ENCODE results near the gene MYEOV. TPM values are rescaled to one million over a fixed set of nuclear protein-coding genes. Genes with fewer than 3 reads are reported as not detected.

MYEOV gene
- total RNA-seq, 2 experiments from 2014 or later, result not detected

DNA sequence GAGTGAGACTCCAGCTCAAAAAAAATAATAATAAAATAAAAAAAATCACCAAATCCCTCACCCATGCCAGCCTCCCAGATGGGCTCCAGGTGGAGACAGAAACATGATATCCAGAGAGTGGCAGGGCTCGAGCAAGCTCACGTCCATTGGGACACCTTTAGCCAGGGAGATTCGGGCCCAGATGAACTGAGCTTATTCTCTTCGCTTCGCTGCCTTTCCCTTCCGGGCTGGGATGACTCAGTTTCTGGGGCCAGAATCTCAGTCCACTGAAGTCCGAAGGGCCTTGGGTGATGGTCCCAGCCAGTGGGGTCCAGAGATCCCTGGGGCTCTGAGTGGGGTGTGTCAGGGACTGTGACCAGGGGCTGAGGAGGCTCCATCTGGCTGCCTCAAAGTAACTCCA is 23.0 kb upstream of the MYEOV start:
- DNase-seq (no peak), ATAC-seq (no peak)
- Mint-ChIP-seq H3K27ac (no peak overlapping the region), H3K4me3 (no peak overlapping the region), H3K9me3 (ENCODE audit: low read depth) (no peaks in the 10 kb centered on the region), H3K4me1 (no peaks in the 10 kb centered on the region), H3K27me3 (no peaks in the 10 kb centered on the region), H3K36me3 (no peaks in the 10 kb centered on the region)
- CTCF ChIA-PET, result no interaction called here

DNA sequence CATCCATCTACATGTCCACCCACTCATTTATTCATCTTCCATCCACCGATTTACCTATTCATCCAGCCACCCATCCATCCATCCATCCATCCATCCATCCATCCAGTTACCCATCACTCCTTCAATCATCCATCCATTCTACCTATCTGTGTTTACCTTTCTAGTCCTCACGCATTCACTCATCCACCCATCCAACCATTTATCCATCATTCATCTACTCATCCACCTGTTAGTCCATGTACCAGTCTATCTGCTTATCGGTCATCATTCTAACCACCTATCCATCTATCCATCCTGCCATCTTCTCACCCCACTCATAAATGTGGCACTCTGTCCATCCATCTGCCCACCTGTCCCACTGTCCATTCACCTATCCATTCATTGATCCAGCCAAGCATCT is 21.9 kb upstream of the MYEOV start:
- no peaks in the 10 kb centered on the region for H3K9me3 Mint-ChIP-seq (ENCODE audit: low read depth)
- no peaks in the 10 kb centered on the region for H3K27me3 Mint-ChIP-seq
- no peaks in the 10 kb centered on the region for H3K36me3 Mint-ChIP-seq
- ATAC-seq (no peak), DNase-seq (no peak)
- no peak overlapping the region for H3K4me3 Mint-ChIP-seq
- no peak overlapping the region for H3K27ac Mint-ChIP-seq
- CTCF ChIA-PET, result no interaction called here
- H3K4me1 Mint-ChIP-seq, result no peaks in the 10 kb centered on the region

- Mint-ChIP-seq H3K27me3 (no peaks in the 10 kb centered on the region), H3K9me3 (ENCODE audit: low read depth) (no peaks in the 10 kb centered on the region), H3K4me3 (no peak overlapping the region), H3K36me3 (no peaks in the 10 kb centered on the region), H3K4me1 (no peaks in the 10 kb centered on the region), H3K27ac (no peak overlapping the region)
- ATAC-seq (no peak), DNase-seq (no peak)
- CTCF ChIA-PET, result no interaction called here
These were observed 21.0 kb upstream of the MYEOV start for GRCh38 chr11:69272831-69273485.

DNA sequence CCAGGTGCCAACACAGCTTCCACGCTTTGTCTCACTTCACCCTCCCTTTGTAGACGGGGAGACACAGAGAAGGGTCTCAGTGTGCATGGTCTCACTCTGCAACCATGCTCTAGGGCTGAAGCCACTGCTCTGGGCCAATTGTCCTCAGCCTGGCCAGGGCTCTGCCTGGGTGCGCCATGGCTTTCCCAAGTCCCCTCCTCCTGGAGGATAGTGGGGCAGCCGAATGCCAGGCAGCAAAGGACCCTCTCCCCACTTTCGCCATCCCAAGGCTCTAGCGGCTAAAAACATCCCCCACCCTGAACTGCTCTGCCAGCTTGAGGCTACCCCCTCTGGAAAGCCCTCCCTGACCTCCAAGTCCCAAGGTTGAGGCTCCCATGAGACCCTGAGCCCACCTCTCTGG is 20.4 kb upstream of the MYEOV start:
- ATAC-seq (no peak), DNase-seq (no peak)
- H3K9me3 Mint-ChIP-seq (ENCODE audit: low read depth), result no peaks in the 10 kb centered on the region
- no peaks in the 10 kb centered on the region for H3K27me3 Mint-ChIP-seq
- H3K4me1 Mint-ChIP-seq, result no peaks in the 10 kb centered on the region
- no peak overlapping the region for H3K4me3 Mint-ChIP-seq
- no peak overlapping the region for H3K27ac Mint-ChIP-seq
- no peaks in the 10 kb centered on the region for H3K36me3 Mint-ChIP-seq
- CTCF ChIA-PET, result interaction anchor here (1.0 kb wide), 1 partner anchor 19 kb away, joined by 3 read pairs; no protein-coding TSS in a partner anchor

GRCh38 chr11:69274531-69275016 is 19.4 kb upstream of the MYEOV start:
- no peaks in the 10 kb centered on the region for H3K36me3 Mint-ChIP-seq
- CTCF ChIA-PET, result interaction anchor here (1.0 kb wide), 1 partner anchor 18 kb away, joined by 3 read pairs; no protein-coding TSS in a partner anchor

GRCh38 chr11:69275178-69275577 is 18.8 kb upstream of the MYEOV start:
- DNase-seq, result no peak
- CTCF ChIA-PET, result no interaction called here
- Mint-ChIP-seq H3K4me3 (no peak overlapping the region), H3K27me3 (no peaks in the 10 kb centered on the region), H3K4me1 (no peaks in the 10 kb centered on the region), H3K36me3 (no peaks in the 10 kb centered on the region), H3K9me3 (ENCODE audit: low read depth) (no peaks in the 10 kb centered on the region), H3K27ac (no peak overlapping the region)
- ATAC-seq, result no peak

More at GRCh38 chr11:69274531-69275016, 19.4 kb upstream of the MYEOV start:
- Mint-ChIP-seq H3K27ac (no peak overlapping the region), H3K9me3 (ENCODE audit: low read depth) (no peaks in the 10 kb centered on the region), H3K4me3 (no peak overlapping the region), H3K27me3 (no peaks in the 10 kb centered on the region), H3K4me1 (no peaks in the 10 kb centered on the region)
- no peak for ATAC-seq
- no peak for DNase-seq

DNA sequence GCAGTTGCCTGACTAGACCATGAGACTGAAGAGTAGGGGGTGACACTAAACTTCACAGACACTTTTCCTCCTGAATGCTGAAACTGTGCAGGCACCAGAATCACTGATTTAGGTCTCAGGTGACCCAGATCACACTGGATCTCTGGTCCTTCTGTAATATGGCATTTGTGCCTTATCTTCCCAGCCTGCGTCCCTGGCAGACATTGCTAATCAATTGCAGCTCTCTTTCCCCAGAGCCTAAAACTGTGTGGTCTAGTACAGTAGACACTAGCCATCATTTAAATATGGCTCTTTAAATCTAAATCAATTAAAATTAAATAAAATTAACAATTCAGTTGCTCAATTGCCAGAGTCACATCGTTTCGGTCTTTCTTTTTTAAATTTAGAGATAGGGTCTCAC is 17.8 kb upstream of the MYEOV start:
- DNase-seq (no peak), ATAC-seq (no peak)
- no peaks in the 10 kb centered on the region for H3K27me3 Mint-ChIP-seq
- no peak overlapping the region for H3K27ac Mint-ChIP-seq
- H3K4me3 Mint-ChIP-seq, result no peak overlapping the region
- no peaks in the 10 kb centered on the region for H3K36me3 Mint-ChIP-seq
- CTCF ChIA-PET, result interaction anchor here (1.4 kb wide), 1 partner anchor 17 kb away, joined by 3 read pairs; no protein-coding TSS in a partner anchor
- no peaks in the 10 kb centered on the region for H3K4me1 Mint-ChIP-seq
- H3K9me3 Mint-ChIP-seq (ENCODE audit: low read depth), result no peaks in the 10 kb centered on the region

DNA sequence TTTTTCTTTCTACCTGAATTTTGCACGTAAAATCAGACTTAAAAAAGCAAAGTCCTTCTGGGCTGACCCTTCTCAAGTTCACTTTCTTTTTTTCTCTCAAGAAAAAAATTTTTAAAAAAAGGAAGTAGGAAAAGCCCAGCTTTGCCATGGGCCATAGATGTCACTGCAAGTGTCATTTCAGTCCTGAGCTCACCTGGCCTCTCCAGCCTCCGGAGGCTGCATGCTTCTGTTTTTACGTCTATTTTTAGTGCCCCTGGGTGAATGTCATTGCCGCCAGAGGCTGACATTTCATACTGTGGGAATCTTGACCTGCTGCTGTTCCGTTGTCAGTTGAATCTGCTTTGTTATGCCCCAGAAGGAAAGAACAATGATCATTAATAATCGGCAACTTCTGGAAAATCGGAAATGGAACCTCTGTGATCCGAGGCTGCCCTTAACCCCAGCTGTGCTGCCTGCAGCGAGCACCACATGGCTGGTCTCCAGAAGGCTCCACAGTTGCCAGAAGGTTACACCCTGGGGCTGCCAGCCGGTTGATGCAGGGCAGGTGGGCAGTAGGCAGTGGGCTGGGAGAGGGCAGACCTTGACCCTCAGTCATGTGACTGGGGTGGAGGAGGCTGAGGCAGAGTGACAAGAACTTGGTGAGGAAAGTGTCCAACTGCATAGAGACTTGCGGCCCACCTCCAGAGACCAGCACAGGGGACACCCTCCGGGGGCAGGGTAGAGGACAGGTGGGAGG is 16.7 kb upstream of the MYEOV start:
- CTCF ChIA-PET, result interaction anchor here (1.4 kb wide), 1 partner anchor 16 kb away, joined by 3 read pairs; no protein-coding TSS in a partner anchor
- no peaks in the 10 kb centered on the region for H3K36me3 Mint-ChIP-seq

GRCh38 chr11:69278091-69278867 is 15.7 kb upstream of the MYEOV start:
- H3K4me1 Mint-ChIP-seq, result no peaks in the 10 kb centered on the region
- H3K27ac Mint-ChIP-seq, result no peak overlapping the region
- no peaks in the 10 kb centered on the region for H3K9me3 Mint-ChIP-seq (ENCODE audit: low read depth)
- DNase-seq, result no peak
- no peak overlapping the region for H3K4me3 Mint-ChIP-seq
- H3K36me3 Mint-ChIP-seq, result no peaks in the 10 kb centered on the region
- CTCF ChIA-PET, result no interaction called here
- H3K27me3 Mint-ChIP-seq, result no peaks in the 10 kb centered on the region
- ATAC-seq, result no peak

More for the DNA sequence above, 16.7 kb upstream of the MYEOV start:
- Mint-ChIP-seq H3K9me3 (ENCODE audit: low read depth) (no peaks in the 10 kb centered on the region), H3K4me1 (no peaks in the 10 kb centered on the region), H3K27me3 (no peaks in the 10 kb centered on the region), H3K4me3 (no peak overlapping the region), H3K27ac (no peak overlapping the region)
- no peak for ATAC-seq
- no peak for DNase-seq

GRCh38 chr11:69280451-69280850 is 13.5 kb upstream of the MYEOV start:
- Mint-ChIP-seq H3K36me3 (no peaks in the 10 kb centered on the region), H3K4me1 (no peaks in the 10 kb centered on the region), H3K9me3 (ENCODE audit: low read depth) (no peaks in the 10 kb centered on the region), H3K27me3 (no peaks in the 10 kb centered on the region), H3K4me3 (no peak overlapping the region), H3K27ac (no peak overlapping the region)
- CTCF ChIA-PET, result no interaction called here
- DNase-seq (no peak), ATAC-seq (no peak)

DNA sequence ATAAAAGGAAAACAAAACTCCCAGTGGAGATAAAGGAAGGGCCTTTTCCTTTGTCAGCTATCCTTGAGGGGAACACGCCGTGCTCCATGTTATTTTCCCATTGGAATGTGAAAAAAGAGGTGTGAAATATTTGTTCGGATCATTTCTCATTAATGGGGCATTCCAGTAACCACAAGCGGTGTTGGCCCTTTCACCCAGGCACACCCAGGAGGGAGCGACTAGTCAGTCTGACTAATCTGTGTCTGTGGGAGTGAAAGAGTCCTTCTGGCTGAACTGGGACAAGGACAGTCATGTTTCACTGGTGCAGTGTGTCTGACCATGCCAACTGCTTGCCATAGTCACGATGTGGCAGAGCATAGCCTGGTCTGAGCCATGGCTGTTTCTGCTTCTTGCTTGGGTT is 13.0 kb upstream of the MYEOV start:
- no peaks in the 10 kb centered on the region for H3K36me3 Mint-ChIP-seq
- DNase-seq, result no peak
- CTCF ChIA-PET, result no interaction called here
- H3K9me3 Mint-ChIP-seq (ENCODE audit: low read depth), result no peaks in the 10 kb centered on the region
- no peak overlapping the region for H3K27ac Mint-ChIP-seq
- no peaks in the 10 kb centered on the region for H3K27me3 Mint-ChIP-seq
- ATAC-seq, result no peak
- no peaks in the 10 kb centered on the region for H3K4me1 Mint-ChIP-seq
- H3K4me3 Mint-ChIP-seq, result no peak overlapping the region

DNA sequence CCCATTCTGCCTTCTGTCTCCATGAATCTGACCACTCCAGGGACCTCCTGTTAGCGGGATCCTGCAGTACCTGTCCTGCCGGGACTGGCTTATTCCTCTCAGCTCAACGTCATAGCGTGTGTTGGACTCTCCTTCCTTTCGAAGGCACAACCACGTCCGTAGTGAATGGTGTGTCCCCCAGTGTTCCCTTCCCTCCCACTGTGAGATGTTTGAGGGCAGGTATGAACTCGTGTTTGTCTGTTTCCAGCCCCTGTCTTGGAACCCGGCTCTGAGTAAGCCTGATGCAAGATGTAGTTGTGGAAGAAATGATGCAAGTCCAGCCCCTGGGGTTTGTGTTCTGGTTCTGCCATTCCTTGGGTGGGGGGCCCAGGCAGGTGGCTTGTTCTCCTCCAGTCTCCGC is 10.5 kb upstream of the MYEOV start:
- CTCF ChIA-PET, result interaction anchor here (1.1 kb wide), 1 partner anchor 360 kb away, joined by 3 read pairs; no protein-coding TSS in a partner anchor
- ATAC-seq (no peak), DNase-seq (no peak)
- H3K4me3 Mint-ChIP-seq, result no peak overlapping the region
- no peaks in the 10 kb centered on the region for H3K36me3 Mint-ChIP-seq
- H3K9me3 Mint-ChIP-seq (ENCODE audit: low read depth), result no peaks in the 10 kb centered on the region
- no peaks in the 10 kb centered on the region for H3K4me1 Mint-ChIP-seq
- H3K27me3 Mint-ChIP-seq, result no peaks in the 10 kb centered on the region
- no peak overlapping the region for H3K27ac Mint-ChIP-seq

GRCh38 chr11:69284081-69284511 is 9.9 kb upstream of the MYEOV start:
- Mint-ChIP-seq H3K36me3 (no peaks in the 10 kb centered on the region), H3K4me1 (no peaks in the 10 kb centered on the region), H3K27ac (no peak overlapping the region), H3K4me3 (no peak overlapping the region), H3K27me3 (no peaks in the 10 kb centered on the region), H3K9me3 (ENCODE audit: low read depth) (no peaks in the 10 kb centered on the region)
- DNase-seq (no peak), ATAC-seq (no peak)
- CTCF ChIA-PET, result interaction anchor here (1.1 kb wide), 1 partner anchor 359 kb away, joined by 3 read pairs; no protein-coding TSS in a partner anchor
